H9 (cell line): ENCODE results near the gene ESPL1. TPM values are rescaled to one million over a fixed set of nuclear protein-coding genes. Genes with fewer than 3 reads are reported as not detected.

Experiments used
- DNase-seq: peaks from one replicate; pipeline ENCODE4 v3.0.0-alpha.2; 2017
- H2AFZ ChIP-seq: one replicate; pipeline ENCODE4 v1.6.1; 2013; ENCODE audit warnings: mild to moderate bottlenecking, low read length, control low read depth, moderate library complexity
- H2AK5ac ChIP-seq: 2 replicates; pipeline ENCODE4 v1.6.1; 2013; ENCODE audit warnings: low read length, control low read depth, mixed read lengths; ENCODE audit not compliant: insufficient read length
- H2BK120ac ChIP-seq: one replicate; pipeline ENCODE4 v1.6.1; 2013; ENCODE audit warnings: low read depth, mild to moderate bottlenecking, low read length, control low read depth, inconsistent platforms; ENCODE audit not compliant: poor library complexity, severe bottlenecking
- H2BK12ac ChIP-seq: 2 replicates; pipeline ENCODE4 v1.6.1; 2013; ENCODE audit warnings: low read length, control low read depth, mixed read lengths, low read depth; ENCODE audit not compliant: insufficient read length
- H2BK15ac ChIP-seq: 2 replicates; pipeline ENCODE4 v1.6.1; 2013; ENCODE audit warnings: low read depth, low read length, control low read depth
- H2BK20ac ChIP-seq: one replicate; pipeline ENCODE4 v1.6.1; 2013; ENCODE audit warnings: low read depth, mild to moderate bottlenecking, low read length, control low read depth, inconsistent platforms; ENCODE audit not compliant: poor library complexity, severe bottlenecking
- H2BK5ac ChIP-seq: 2 replicates; pipeline ENCODE4 v1.6.1; 2013; ENCODE audit warnings: low read length, control low read depth, mixed read lengths; ENCODE audit not compliant: insufficient read length
- H3K14ac ChIP-seq: 2 replicates; pipeline ENCODE4 v1.6.1; 2013; ENCODE audit warnings: low read length, control low read depth; ENCODE audit not compliant: insufficient read depth
- H3K18ac ChIP-seq: 2 replicates; pipeline ENCODE4 v1.6.1; 2013; ENCODE audit warnings: low read depth, mild to moderate bottlenecking, mixed read lengths, low read length, control low read depth; ENCODE audit not compliant: insufficient read length
- H3K23ac ChIP-seq: 2 replicates; pipeline ENCODE4 v1.6.1; 2013; ENCODE audit warnings: low read length, control low read depth, mixed read lengths, low read depth; ENCODE audit not compliant: insufficient read length
- H3K23me2 ChIP-seq: 2 replicates; pipeline ENCODE4 v1.6.1; 2013; ENCODE audit warnings: low read depth, mild to moderate bottlenecking, mixed read lengths, low read length, control low read depth; ENCODE audit not compliant: insufficient read length, poor library complexity, severe bottlenecking
- H3K27ac ChIP-seq: 2 replicates; pipeline ENCODE4 v1.5.1; 2013; ENCODE audit warnings: low read length, control low read depth, mixed read lengths, low read depth; ENCODE audit not compliant: insufficient read length
- H3K27me3 ChIP-seq: 2 replicates; pipeline ENCODE4 v1.6.1; 2013; ENCODE audit warnings: low read length, control low read depth, inconsistent platforms; ENCODE audit not compliant: insufficient read depth
- H3K4ac ChIP-seq: 2 replicates; pipeline ENCODE4 v1.6.1; 2013; ENCODE audit warnings: low read depth, mild to moderate bottlenecking, control low read depth, inconsistent platforms, low read length, moderate library complexity
- H3K4me1 ChIP-seq: 2 replicates; pipeline ENCODE4 v1.6.1; 2013; ENCODE audit warnings: low read length, control low read depth, inconsistent platforms; ENCODE audit not compliant: insufficient read depth
- H3K4me2 ChIP-seq: 2 replicates; pipeline ENCODE4 v1.6.1; 2013; ENCODE audit warnings: low read length, control low read depth, mixed read lengths; ENCODE audit not compliant: insufficient read length, insufficient read depth
- H3K56ac ChIP-seq: 2 replicates; pipeline ENCODE4 v1.6.1; 2013; ENCODE audit warnings: low read depth, mild to moderate bottlenecking, mixed read lengths, low read length, control low read depth; ENCODE audit not compliant: insufficient read length
- H3K79me1 ChIP-seq: 2 replicates; pipeline ENCODE4 v1.6.1; 2013; ENCODE audit warnings: low read depth, mild to moderate bottlenecking, moderate library complexity, low read length, control low read depth, inconsistent platforms; ENCODE audit not compliant: insufficient read depth, poor library complexity, severe bottlenecking
- H3K79me2 ChIP-seq: 2 replicates; pipeline ENCODE4 v1.6.1; 2013; ENCODE audit warnings: low read length, control low read depth, inconsistent platforms; ENCODE audit not compliant: insufficient read depth
- H3K9ac ChIP-seq: 2 replicates; pipeline ENCODE4 v1.6.1; 2013; ENCODE audit warnings: low read length, control low read depth, mixed read lengths; ENCODE audit not compliant: insufficient read length; ENCODE audit errors: extremely low read depth
- H3K9me3 ChIP-seq: one replicate; pipeline ENCODE4 v1.6.1; 2013; ENCODE audit warnings: low read depth, low read length, inconsistent platforms; ENCODE audit not compliant: control insufficient read depth
- H3T11ph ChIP-seq: one replicate; pipeline ENCODE4 v1.6.1; 2013; ENCODE audit warnings: mild to moderate bottlenecking, low read length, control low read depth, inconsistent platforms
- H4K20me1 ChIP-seq: one replicate; pipeline ENCODE4 v1.6.1; 2013; ENCODE audit not compliant: control insufficient read depth, insufficient read length, insufficient read depth
- H4K5ac ChIP-seq: 2 replicates; pipeline ENCODE4 v1.6.1; 2013; ENCODE audit warnings: low read depth, mild to moderate bottlenecking, mixed read lengths, low read length, control low read depth; ENCODE audit not compliant: insufficient read length
- H4K8ac ChIP-seq: replicated peaks from 2 replicates; pipeline ENCODE4 v1.6.1; 2013; ENCODE audit warnings: low read length, control low read depth, mixed read lengths, low read depth; ENCODE audit not compliant: insufficient read length
- H4K91ac ChIP-seq: 2 replicates; pipeline ENCODE4 v1.6.1; 2013; ENCODE audit warnings: low read depth, mild to moderate bottlenecking, moderate library complexity, mixed read lengths, low read length, control low read depth; ENCODE audit not compliant: insufficient read length
- H3K27ac Mint-ChIP-seq, 3 experiments: 2 replicates in 2 of 3; 3 replicates in 1 of 3; pipeline ENCODE4 v1.8.0; 2020 to 2021; ENCODE audit warnings: mixed read lengths in 3 of 3, mild to moderate bottlenecking in 1 of 3, moderate library complexity in 1 of 3
- H3K27me3 Mint-ChIP-seq: 2 replicates; pipeline ENCODE4 v1.8.0; 2021; ENCODE audit warnings: low read depth, mild to moderate bottlenecking, moderate library complexity, mixed read lengths
- H3K36me3 Mint-ChIP-seq, 3 experiments: 2 replicates in 2 of 3; 3 replicates in 1 of 3; pipeline ENCODE4 v1.8.0; 2020 to 2021; ENCODE audit warnings: low read depth in 3 of 3, mixed read lengths in 3 of 3; ENCODE audit not compliant: insufficient read depth in 1 of 3
- H3K4me1 Mint-ChIP-seq, 2 experiments: 2 replicates each; pipeline ENCODE4 v1.8.0; 2020; ENCODE audit warnings: mixed read lengths in 2 of 2
- H3K4me3 Mint-ChIP-seq, 2 experiments: 2 replicates in 1 of 2; 3 replicates in 1 of 2; pipeline ENCODE4 v1.8.0; 2020 to 2021; ENCODE audit warnings: mild to moderate bottlenecking in 2 of 2, mixed read lengths in 2 of 2, moderate library complexity in 1 of 2
- H3K9me3 Mint-ChIP-seq, 2 experiments: 2 replicates in 1 of 2; 3 replicates in 1 of 2; pipeline ENCODE4 v1.8.0; 2020; ENCODE audit warnings: mild to moderate bottlenecking in 2 of 2, mixed read lengths in 2 of 2, moderate library complexity in 1 of 2
- WGBS: extraction: QIAGEN DNeasy Blood & Tissue Kit; methylation state at CpG from one replicate; pipeline ENCODE4 v1.1.7; 2013; ENCODE audit warnings: missing lambda C conversion rate, low lambda C conversion rate, mixed read lengths; ENCODE audit not compliant: insufficient read length; ENCODE audit errors: extremely low coverage; 5-methylcytosine and 5-hydroxymethylcytosine counted together
- total RNA-seq: library from RNA; stranded (reverse); gene quantifications from 2 replicates; pipeline ENCODE4 v1.2.1, GENCODE V29; 2021
- TF ChIP-seq, protein P1 (sequence below): fragments of 200-600 bp; sonication (generic); conservative IDR thresholded peaks from 3 replicates; pipeline ENCODE4 v1.8.0; 2021; ENCODE audit warnings: antibody characterized with exemption, mild to moderate bottlenecking

Gene ESPL1
- total RNA-seq, 1 experiment from 2014 or later: 43.2 TPM

DNA sequence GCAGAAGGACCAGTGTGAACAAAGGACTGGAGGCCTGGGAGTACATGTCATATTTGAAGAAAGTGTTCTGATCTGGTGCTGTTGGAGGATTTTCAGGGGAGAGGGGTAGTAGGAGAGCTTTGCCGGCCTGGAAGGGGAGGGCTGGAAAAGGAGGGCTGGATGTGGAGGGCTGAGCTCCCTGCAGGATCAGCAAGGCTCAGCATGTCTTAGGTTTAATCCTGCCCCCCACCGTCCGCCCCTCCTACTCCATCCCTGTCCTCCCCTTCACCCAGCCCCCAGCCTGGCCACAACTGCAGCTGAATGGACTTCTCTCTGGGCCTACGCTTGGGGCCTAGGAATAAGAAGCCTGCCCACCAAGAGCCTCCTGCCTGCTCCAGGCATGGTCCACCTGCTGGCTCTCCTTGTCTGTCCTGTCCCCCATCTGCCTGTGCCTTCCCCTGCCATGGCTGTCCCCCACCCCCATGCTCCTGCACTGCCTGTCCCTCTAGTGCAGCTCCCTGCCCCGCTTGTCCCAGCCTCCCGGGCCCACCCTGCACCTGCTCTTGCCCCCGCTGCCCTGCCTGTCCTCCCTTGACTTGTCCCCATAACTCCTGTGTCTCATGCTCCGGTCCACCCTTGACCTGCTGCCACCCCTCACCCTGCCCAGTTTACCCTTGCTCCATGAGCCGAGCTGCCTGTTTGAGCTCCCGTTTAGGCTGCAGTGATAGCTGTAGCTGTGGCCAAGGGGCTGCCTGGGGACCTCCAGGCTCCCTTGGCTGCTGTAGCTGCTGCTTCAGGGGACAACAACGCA lies 26.3 kb upstream of the ESPL1 start:
- Histone ChIP-seq H4K91ac (no peak overlapping the region), H2BK15ac (no peak overlapping the region), H3K18ac (peak overlapping the region; percentile 28), H2BK12ac (no peak overlapping the region), H3K4me2 (no peak overlapping the region), H4K20me1 (no peaks in the 10 kb centered on the region), H2BK5ac (no peak overlapping the region), H3K4me1 (peaks cover 2% of the 10 kb centered on the region; the same call in 1 of the 2 replicates), H3K4ac (no peak overlapping the region), H2AFZ (no peak overlapping the region), H2BK120ac (no peak overlapping the region), H3K23ac (no peak overlapping the region), H2AK5ac (no peak overlapping the region), H3K9ac (no peak overlapping the region), H3K14ac (peak overlapping the region; percentile 41), H3K9me3 (no peaks in the 10 kb centered on the region), H3K27me3 (peaks cover 2% of the 10 kb centered on the region; the same call in 1 of the 2 replicates), H3K27ac (no peak overlapping the region), H4K8ac (no peak overlapping the region), H2BK20ac (no peak overlapping the region), H4K5ac (no peak overlapping the region), H3K23me2 (no peaks in the 10 kb centered on the region), H3K79me2 (no peaks in the 10 kb centered on the region; the same call in 1 of the 2 replicates), H3K56ac (no peak overlapping the region), H3K79me1 (no peaks in the 10 kb centered on the region), H3T11ph (no peak overlapping the region)
- H3K4me3 Mint-ChIP-seq: peak overlapping the region in 1 of 2 experiments; percentile 35; a peak in 4 of 5 replicates
- peaks cover 43 to 51% of the 10 kb centered on the region in 2 experiments for H3K4me1 Mint-ChIP-seq
- DNase-seq: peak; percentile 81
- no CpG with 5 or more reads among the region's 11 CpGs for WGBS
- TF ChIP-seq, protein P1, sequence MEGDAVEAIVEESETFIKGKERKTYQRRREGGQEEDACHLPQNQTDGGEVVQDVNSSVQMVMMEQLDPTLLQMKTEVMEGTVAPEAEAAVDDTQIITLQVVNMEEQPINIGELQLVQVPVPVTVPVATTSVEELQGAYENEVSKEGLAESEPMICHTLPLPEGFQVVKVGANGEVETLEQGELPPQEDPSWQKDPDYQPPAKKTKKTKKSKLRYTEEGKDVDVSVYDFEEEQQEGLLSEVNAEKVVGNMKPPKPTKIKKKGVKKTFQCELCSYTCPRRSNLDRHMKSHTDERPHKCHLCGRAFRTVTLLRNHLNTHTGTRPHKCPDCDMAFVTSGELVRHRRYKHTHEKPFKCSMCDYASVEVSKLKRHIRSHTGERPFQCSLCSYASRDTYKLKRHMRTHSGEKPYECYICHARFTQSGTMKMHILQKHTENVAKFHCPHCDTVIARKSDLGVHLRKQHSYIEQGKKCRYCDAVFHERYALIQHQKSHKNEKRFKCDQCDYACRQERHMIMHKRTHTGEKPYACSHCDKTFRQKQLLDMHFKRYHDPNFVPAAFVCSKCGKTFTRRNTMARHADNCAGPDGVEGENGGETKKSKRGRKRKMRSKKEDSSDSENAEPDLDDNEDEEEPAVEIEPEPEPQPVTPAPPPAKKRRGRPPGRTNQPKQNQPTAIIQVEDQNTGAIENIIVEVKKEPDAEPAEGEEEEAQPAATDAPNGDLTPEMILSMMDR: no peak
- no peaks in the 10 kb centered on the region for H3K36me3 Mint-ChIP-seq
- peak overlapping the region; percentile 28 to 82 (median 58); a peak in 5 of 7 replicates for H3K27ac Mint-ChIP-seq
- H3K27me3 Mint-ChIP-seq: peaks cover 4% of the 10 kb centered on the region
- no peaks in the 10 kb centered on the region; a peak in 2 of 5 replicates for H3K9me3 Mint-ChIP-seq
